Stomach (tissue), 4 donors: ENCODE data around the gene FOXA1.

Experiments
- EP300 ChIP-seq: sonication (generic); formaldehyde crosslinking; IDR thresholded peaks from one replicate; pipeline ENCODE4 v1.6.1; 2017; ENCODE audit warnings: antibody characterized with exemption
- POLR2A ChIP-seq, 4 donors: fragments of 450-650 bp; IDR thresholded peaks; one replicate each; pipeline ENCODE4 v1.6.1; 2016; ENCODE audit warnings: antibody characterized with exemption in 4 of 4, control low read depth in 2 of 4, mild to moderate bottlenecking in 1 of 4, moderate library complexity in 1 of 4
- POLR2AphosphoS5 ChIP-seq, 3 donors: sonication (generic); formaldehyde crosslinking; IDR thresholded peaks; one replicate each; pipeline ENCODE4 v1.6.1; 2016; ENCODE audit warnings: antibody characterized with exemption in 3 of 3
- TF ChIP-seq, protein P1 (sequence below), 7 experiments: fragments of 450-650 bp in 4 of 7; fragments of 200-600 bp in 3 of 7; sonication (generic) in 3 of 7; IDR thresholded peaks; one replicate each; pipeline ENCODE4 v1.5.1; 2016 to 2019; ENCODE audit warnings: antibody characterized with exemption in 7 of 7, control low read depth in 2 of 7, mild to moderate bottlenecking in 1 of 7

DNA sequence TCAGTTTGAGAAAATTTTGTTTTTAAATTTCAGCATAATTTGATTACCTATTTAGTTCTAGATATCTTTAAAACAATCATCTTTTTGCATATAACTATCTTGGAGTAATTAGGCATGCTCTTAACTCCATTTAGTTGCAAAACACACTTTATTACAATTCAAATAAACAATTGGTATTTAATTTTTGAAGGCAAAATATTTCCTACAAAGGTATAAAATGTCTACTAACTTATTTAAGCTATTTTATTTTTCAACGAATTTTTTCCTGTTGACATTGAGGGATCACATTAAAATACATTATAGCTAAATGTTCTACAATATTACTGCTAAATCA is 8.3 kb downstream of the FOXA1 start:
- TF ChIP-seq, protein P1, sequence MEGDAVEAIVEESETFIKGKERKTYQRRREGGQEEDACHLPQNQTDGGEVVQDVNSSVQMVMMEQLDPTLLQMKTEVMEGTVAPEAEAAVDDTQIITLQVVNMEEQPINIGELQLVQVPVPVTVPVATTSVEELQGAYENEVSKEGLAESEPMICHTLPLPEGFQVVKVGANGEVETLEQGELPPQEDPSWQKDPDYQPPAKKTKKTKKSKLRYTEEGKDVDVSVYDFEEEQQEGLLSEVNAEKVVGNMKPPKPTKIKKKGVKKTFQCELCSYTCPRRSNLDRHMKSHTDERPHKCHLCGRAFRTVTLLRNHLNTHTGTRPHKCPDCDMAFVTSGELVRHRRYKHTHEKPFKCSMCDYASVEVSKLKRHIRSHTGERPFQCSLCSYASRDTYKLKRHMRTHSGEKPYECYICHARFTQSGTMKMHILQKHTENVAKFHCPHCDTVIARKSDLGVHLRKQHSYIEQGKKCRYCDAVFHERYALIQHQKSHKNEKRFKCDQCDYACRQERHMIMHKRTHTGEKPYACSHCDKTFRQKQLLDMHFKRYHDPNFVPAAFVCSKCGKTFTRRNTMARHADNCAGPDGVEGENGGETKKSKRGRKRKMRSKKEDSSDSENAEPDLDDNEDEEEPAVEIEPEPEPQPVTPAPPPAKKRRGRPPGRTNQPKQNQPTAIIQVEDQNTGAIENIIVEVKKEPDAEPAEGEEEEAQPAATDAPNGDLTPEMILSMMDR (IDR thresholded peaks at IDR 0.05): no peak
- no peak for TF ChIP-seq POLR2AphosphoS5 (IDR thresholded peaks at IDR 0.05)
- TF ChIP-seq POLR2A (IDR thresholded peaks at IDR 0.05): no peak
- TF ChIP-seq EP300: no peak
